ENCODE data around the gene SVBP.

GRCh38 chr1:42815941-42816584, 1.1 kb downstream of the SVBP start:
- TF ChIP-seq, protein P1, sequence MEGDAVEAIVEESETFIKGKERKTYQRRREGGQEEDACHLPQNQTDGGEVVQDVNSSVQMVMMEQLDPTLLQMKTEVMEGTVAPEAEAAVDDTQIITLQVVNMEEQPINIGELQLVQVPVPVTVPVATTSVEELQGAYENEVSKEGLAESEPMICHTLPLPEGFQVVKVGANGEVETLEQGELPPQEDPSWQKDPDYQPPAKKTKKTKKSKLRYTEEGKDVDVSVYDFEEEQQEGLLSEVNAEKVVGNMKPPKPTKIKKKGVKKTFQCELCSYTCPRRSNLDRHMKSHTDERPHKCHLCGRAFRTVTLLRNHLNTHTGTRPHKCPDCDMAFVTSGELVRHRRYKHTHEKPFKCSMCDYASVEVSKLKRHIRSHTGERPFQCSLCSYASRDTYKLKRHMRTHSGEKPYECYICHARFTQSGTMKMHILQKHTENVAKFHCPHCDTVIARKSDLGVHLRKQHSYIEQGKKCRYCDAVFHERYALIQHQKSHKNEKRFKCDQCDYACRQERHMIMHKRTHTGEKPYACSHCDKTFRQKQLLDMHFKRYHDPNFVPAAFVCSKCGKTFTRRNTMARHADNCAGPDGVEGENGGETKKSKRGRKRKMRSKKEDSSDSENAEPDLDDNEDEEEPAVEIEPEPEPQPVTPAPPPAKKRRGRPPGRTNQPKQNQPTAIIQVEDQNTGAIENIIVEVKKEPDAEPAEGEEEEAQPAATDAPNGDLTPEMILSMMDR (conservative IDR thresholded peaks at IDR 0.05; ENCODE audit: low read length), result no peak
- TF ChIP-seq EZH2phosphoT487 (IDR thresholded peaks at IDR 0.05; ENCODE audit: borderline replicate concordance, low read depth, low read length), result no peak
